GM23248 (cell line): ENCODE data around the gene PCID2. TPM values are rescaled to one million over a fixed set of nuclear protein-coding genes. Genes with fewer than 3 reads are reported as not detected.

Experiments used
- DNase-seq: peaks from one replicate; pipeline ENCODE4 v3.0.0-alpha.2; 2015
- H2AFZ ChIP-seq: fragments of 200-600 bp; sonication (generic); 2 replicates; pipeline ENCODE4 v1.6.1; 2016; ENCODE audit warnings: antibody characterized with exemption
- H3F3A ChIP-seq: fragments of 200-600 bp; sonication (generic); 2 replicates; pipeline ENCODE4 v1.6.1; 2016; ENCODE audit warnings: mild to moderate bottlenecking, antibody characterized with exemption, mixed run types; ENCODE audit not compliant: insufficient read depth
- H3K27ac ChIP-seq: fragments of 200-600 bp; sonication (generic); 2 replicates; pipeline ENCODE4 v1.5.1; 2016; ENCODE audit warnings: mild to moderate bottlenecking
- H3K27me3 ChIP-seq: fragments of 200-600 bp; sonication (generic); replicated peaks from 2 replicates; pipeline ENCODE4 v1.6.1; 2016; ENCODE audit warnings: mild to moderate bottlenecking; ENCODE audit not compliant: insufficient read depth
- H3K36me3 ChIP-seq: fragments of 200-600 bp; sonication (generic); 2 replicates; pipeline ENCODE4 v1.6.1; 2016; ENCODE audit warnings: low read depth, mild to moderate bottlenecking
- H3K4me1 ChIP-seq: fragments of 200-600 bp; sonication (generic); 2 replicates; pipeline ENCODE4 v1.6.1; 2016; ENCODE audit warnings: mild to moderate bottlenecking; ENCODE audit not compliant: insufficient read depth
- H3K4me2 ChIP-seq: fragments of 200-600 bp; sonication (generic); one replicate; pipeline ENCODE4 v1.6.1; 2016; ENCODE audit warnings: mild to moderate bottlenecking; ENCODE audit not compliant: unreplicated experiment
- H3K4me3 ChIP-seq: fragments of 200-600 bp; sonication (generic); 2 replicates; pipeline ENCODE4 v1.5.1; 2016; ENCODE audit warnings: mild to moderate bottlenecking
- H3K79me2 ChIP-seq: fragments of 200-600 bp; sonication (generic); 2 replicates; pipeline ENCODE4 v1.6.1; 2016; ENCODE audit warnings: mild to moderate bottlenecking; ENCODE audit not compliant: insufficient read depth
- H3K9ac ChIP-seq: fragments of 200-600 bp; sonication (generic); 2 replicates; pipeline ENCODE4 v1.6.1; 2016; ENCODE audit warnings: mild to moderate bottlenecking
- H3K9me2 ChIP-seq: fragments of 200-600 bp; sonication (generic); 2 replicates; pipeline ENCODE4 v1.6.1; 2016; ENCODE audit warnings: mixed run types, mild to moderate bottlenecking, moderate library complexity; ENCODE audit not compliant: insufficient read depth
- H3K9me3 ChIP-seq: fragments of 200-600 bp; sonication (generic); one replicate; pipeline ENCODE4 v1.6.1; 2017; ENCODE audit warnings: low read depth
- H4K20me1 ChIP-seq: fragments of 200-600 bp; sonication (generic); 2 replicates; pipeline ENCODE4 v1.6.0; 2016; ENCODE audit not compliant: insufficient read depth
- EZH2 ChIP-seq: fragments of 200-600 bp; sonication (generic); IDR thresholded peaks from 2 replicates; pipeline ENCODE4 v1.6.1; 2018; ENCODE audit warnings: antibody characterized with exemption, mild to moderate bottlenecking; ENCODE audit not compliant: insufficient read depth, poor library complexity, severe bottlenecking
- EZH2phosphoT487 ChIP-seq: fragments of 200-600 bp; sonication (generic); IDR thresholded peaks from 2 replicates; pipeline ENCODE4 v1.6.1; 2018; ENCODE audit warnings: antibody characterized with exemption, moderate library complexity, mild to moderate bottlenecking, low read depth; ENCODE audit not compliant: insufficient read depth
- WGBS, 2 experiments: methylation state at CpG; one replicate each; pipeline ENCODE4 v1.1.6; 2015 to 2017; ENCODE audit warnings: low lambda C conversion rate in 2 of 2, low coverage in 1 of 2; ENCODE audit errors: missing lambda C conversion rate in 2 of 2; 5-methylcytosine and 5-hydroxymethylcytosine counted together
- in situ Hi-C: fragments of 300-500 bp; cut with MboI; formaldehyde crosslinking; loops from 2 replicates; pipeline ENCODE4 v1.15.0; 2020
- polyA plus RNA-seq: library from polyadenylated mRNA; unstranded; fragments of >200 nt; fragmentation: Nextera tagmentation; extraction: Ambion mirVana; gene quantifications from 2 replicates; pipeline ENCODE4 v1.2.1, GENCODE V29; 2016
- total RNA-seq: library from RNA; depleted of rRNA; stranded (reverse); fragments of >200 nt; shearing (Covaris generic); gene quantifications from 2 replicates; pipeline ENCODE4 v1.2.3, GENCODE V29; 2014

Gene PCID2
- total and polyA plus RNA-seq, 2 experiments from 2014 or later: 58.3 to 60.7 TPM

DNA sequence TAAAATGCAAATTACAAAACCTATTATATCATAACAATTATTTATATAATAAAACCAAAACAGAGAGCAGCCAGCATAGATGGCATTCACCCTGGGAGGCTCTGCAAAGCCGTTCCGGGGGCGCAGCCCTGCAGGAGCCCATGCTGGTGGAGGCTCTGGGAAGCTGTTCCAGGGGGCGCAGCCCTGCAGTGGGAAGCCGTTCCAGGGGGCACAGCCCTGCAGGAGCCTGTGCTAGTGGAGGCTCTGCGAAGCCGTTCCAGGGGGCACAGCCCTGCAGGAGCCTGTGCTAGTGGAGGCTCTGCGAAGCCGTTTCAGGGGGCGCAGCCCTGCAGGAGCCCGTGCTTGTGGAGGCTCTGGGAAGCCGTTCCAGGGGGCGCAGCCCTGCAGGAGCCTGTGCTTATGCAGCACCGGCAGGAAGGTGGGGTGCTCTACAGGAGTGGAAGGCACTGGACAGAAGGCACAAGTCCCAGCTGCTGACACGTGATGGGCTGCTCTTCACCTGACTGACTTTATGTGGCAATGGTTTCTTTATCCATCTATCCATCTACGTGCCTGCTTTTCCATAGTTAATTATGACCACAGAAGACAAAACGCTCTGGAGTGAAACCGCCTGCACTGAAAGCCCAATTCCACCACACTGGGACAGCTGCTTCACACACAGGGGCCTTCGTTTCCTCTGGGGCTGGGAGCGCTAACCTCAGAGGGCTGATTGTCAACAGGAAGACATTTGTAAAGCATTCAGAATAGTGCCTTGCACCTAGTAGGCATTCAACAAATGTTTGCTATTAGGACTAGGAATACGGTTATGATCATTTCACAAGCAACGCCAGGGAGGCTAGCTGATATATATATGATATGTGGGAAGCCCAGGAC lies 23.7 kb downstream of the PCID2 start:
- Histone ChIP-seq H3K4me1 (peaks cover 19% of the 10 kb centered on the region), H3K9me2 (no peaks in the 10 kb centered on the region), H3K4me2 (no peak overlapping the region), H3K79me2 (peaks cover 71% of the 10 kb centered on the region), H3F3A (peaks cover 16% of the 10 kb centered on the region), H3K9me3 (no peaks in the 10 kb centered on the region), H3K9ac (no peak overlapping the region), H3K27me3 (no peaks in the 10 kb centered on the region), H3K36me3 (peaks cover 43% of the 10 kb centered on the region), H3K27ac (no peak overlapping the region), H2AFZ (no peak overlapping the region), H3K4me3 (no peak overlapping the region), H4K20me1 (no peaks in the 10 kb centered on the region)
- WGBS, 2 experiments: 89 to 92% methylated on average over 18 to 22 of the region's 22 CpGs
- in situ Hi-C loops: no loop called here
- DNase-seq: no peak
- TF ChIP-seq EZH2 (no peak), EZH2phosphoT487 (no peak)

DNA sequence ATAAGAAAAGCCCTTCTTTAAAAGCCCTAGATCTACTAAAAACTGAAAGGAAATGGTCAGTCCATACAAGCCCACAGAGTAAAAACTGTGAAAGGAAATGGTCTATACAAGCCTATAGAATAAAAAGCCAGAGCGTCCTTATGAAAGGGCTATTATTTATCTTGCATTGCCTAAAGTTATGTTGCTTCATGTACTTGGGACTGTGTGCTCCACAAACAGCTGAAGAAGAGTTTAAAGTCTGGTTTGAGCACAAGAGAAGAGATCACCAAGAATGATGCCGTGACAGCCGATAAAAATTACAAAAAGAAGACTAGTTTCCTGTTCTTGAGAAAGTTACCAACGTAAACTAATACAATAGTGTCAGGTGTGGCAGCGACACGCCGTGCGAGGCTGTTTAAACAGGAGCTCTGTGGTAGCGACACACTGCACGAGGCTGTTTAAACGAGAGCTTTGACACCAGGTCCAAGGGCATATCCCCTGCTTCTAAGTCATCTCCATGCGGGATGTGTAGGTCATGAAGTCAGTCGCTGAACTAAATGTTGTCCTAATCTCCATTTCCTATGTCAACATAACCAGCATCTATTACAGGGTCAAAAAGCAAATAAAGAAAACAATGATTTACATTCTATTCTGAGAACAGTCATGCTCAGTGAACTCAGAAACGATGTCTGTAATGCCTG lies 24.9 kb downstream of the PCID2 start:
- WGBS, 2 experiments: 92 to 93% methylated on average over 14 of the region's 14 CpGs
- H3K9me2 ChIP-seq: no peaks in the 10 kb centered on the region
- TF ChIP-seq EZH2 (no peak), EZH2phosphoT487 (no peak)
- in situ Hi-C loops: no loop called here
- H3K4me2 ChIP-seq: no peak overlapping the region
- no peaks in the 10 kb centered on the region for H4K20me1 ChIP-seq
- no peaks in the 10 kb centered on the region for H3K27me3 ChIP-seq
- peaks cover 47% of the 10 kb centered on the region for H3K36me3 ChIP-seq
- no peaks in the 10 kb centered on the region for H3K9me3 ChIP-seq
- peaks cover 24% of the 10 kb centered on the region for H3F3A ChIP-seq
- no peak for DNase-seq
- no peak overlapping the region for H3K27ac ChIP-seq
- no peak overlapping the region for H2AFZ ChIP-seq
- peaks cover 25% of the 10 kb centered on the region for H3K4me1 ChIP-seq
- no peak overlapping the region for H3K4me3 ChIP-seq
- H3K79me2 ChIP-seq: peaks cover 59% of the 10 kb centered on the region
- H3K9ac ChIP-seq: no peak overlapping the region

DNA sequence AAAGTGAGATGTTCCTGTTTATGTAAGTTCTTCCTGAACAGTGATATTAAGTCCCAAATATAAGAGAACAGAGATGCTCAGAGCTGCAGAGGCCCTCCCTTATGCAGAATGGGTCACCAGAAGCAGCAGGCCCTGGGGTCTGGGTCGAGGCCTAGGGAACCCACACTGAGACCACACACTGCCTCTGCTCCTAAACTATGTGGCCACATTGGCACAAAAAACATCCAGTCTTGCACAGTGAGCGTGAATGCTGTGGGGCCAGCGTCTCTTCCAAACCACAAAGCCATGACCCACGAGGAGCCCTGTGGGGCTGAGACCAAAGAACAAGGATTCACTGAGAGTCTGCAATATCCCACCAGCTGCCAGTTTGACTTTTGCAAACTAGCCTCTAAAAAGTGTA lies 26.4 kb downstream of the PCID2 start:
- no peak overlapping the region for H3K27ac ChIP-seq
- no peaks in the 10 kb centered on the region for H3K9me2 ChIP-seq
- peaks cover 18% of the 10 kb centered on the region for H3F3A ChIP-seq
- H3K36me3 ChIP-seq: peaks cover 53% of the 10 kb centered on the region
- peaks cover 25% of the 10 kb centered on the region for H3K4me1 ChIP-seq
- H3K9me3 ChIP-seq: no peaks in the 10 kb centered on the region
- peaks cover 54% of the 10 kb centered on the region for H3K79me2 ChIP-seq
- TF ChIP-seq EZH2phosphoT487: no peak
- no peak for TF ChIP-seq EZH2
- H4K20me1 ChIP-seq: no peaks in the 10 kb centered on the region
- no peak overlapping the region for H3K4me2 ChIP-seq
- no peak for DNase-seq
- H3K27me3 ChIP-seq: no peaks in the 10 kb centered on the region
- no peak overlapping the region for H3K9ac ChIP-seq
- H3K4me3 ChIP-seq: no peak overlapping the region
- no peak overlapping the region for H2AFZ ChIP-seq
- 94 to 95% methylated on average over 4 of the region's 4 CpGs for WGBS, 2 experiments
- in situ Hi-C loops: no loop called here

DNA sequence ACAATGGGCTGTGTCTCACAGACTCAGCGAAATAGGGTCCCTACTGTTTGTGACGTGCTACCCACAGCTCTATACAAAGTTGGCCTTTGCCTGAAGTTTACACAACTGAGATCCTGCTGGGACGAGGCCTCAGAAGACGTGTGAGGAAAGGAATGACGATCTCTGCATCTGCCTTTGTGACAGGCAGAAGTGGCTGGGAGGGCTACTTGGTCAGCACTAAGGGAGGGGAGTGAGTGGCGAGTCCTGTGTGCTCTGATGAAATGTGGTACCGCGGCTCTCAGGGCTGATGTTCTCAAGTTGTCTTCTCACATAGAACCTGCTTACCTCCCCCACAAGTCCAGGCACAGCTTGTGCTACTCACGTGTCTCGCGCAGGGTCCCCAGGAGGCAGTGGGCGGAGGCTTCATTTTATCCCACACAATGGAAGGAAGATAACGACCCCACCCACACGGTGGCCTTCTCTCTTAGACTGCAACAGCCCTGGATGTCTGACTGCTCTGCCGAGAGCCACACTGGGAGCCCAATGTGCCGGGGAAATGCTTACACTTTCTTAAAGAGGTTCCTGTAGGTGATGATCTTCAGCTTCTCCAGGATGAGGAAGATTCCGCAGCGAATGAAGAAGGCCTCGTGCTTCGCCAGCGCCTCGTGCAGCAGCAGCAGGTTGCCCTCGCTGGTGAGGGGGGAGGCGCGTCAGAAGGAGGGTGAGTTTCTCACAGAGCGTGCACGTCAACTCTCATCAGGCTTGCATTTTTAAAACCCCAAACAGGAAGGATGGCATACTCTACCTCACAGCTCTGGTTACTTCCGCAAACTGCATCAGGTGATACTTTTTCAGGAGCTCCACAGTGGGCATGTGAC lies 28.9 kb downstream of the PCID2 start:
- H3K4me1 ChIP-seq: peaks cover 19% of the 10 kb centered on the region
- in situ Hi-C loops: no loop called here
- H3K9me3 ChIP-seq: no peaks in the 10 kb centered on the region
- 90 to 95% methylated on average over 28 of the region's 28 CpGs for WGBS, 2 experiments
- H3K27me3 ChIP-seq: no peaks in the 10 kb centered on the region
- H3K4me2 ChIP-seq: no peak overlapping the region
- peaks cover 29% of the 10 kb centered on the region for H3K79me2 ChIP-seq
- H3K36me3 ChIP-seq: peaks cover 64% of the 10 kb centered on the region
- no peak for TF ChIP-seq EZH2phosphoT487
- no peaks in the 10 kb centered on the region for H3K9me2 ChIP-seq
- no peak overlapping the region; the same call in 1 of the 2 replicates for H3K9ac ChIP-seq
- no peak overlapping the region for H2AFZ ChIP-seq
- H3K27ac ChIP-seq: peak overlapping the region; percentile 76
- H3K4me3 ChIP-seq: no peak overlapping the region
- DNase-seq: no peak
- H4K20me1 ChIP-seq: no peaks in the 10 kb centered on the region
- H3F3A ChIP-seq: peaks cover 12% of the 10 kb centered on the region
